A549 (cell line): ENCODE measurements around the gene HSPA4. TPM values are rescaled to one million over a fixed set of nuclear protein-coding genes. Genes with fewer than 3 reads are reported as not detected.

Source experiments
- ATAC-seq, 2 experiments: fragments of 200-7000 bp in 1 of 2; fragments of >200 bp in 1 of 2; cut with Nextera tagmentation in 1 of 2; cut with Tn5 transposase in 1 of 2; 3 replicates each; pipeline versions ENCODE4 v1.8.0 to v1.9.1; 2018 to 2020; ENCODE audit warnings: mild to moderate bottlenecking in 1 of 2, moderate library complexity in 1 of 2
- CTCF ChIA-PET: fragments of 300-600 bp; sonication (Branson Sonifier 250); formaldehyde crosslinking; extraction: SDS; loops from one replicate; lab custom pipeline; 2021; ENCODE audit warnings: antibody characterized with exemption, inconsistent platforms; lab: Yijun Ruan, JAX
- POLR2A ChIA-PET: fragments of 350-600 bp; formaldehyde crosslinking; extraction: SDS; loops from one replicate; lab custom pipeline; 2021; ENCODE audit warnings: antibody characterized with exemption, inconsistent platforms; lab: Yijun Ruan, JAX
- DNase-seq, 2 experiments: peaks; one replicate each; pipeline versions ENCODE4 v3.0.0 to v3.0.0-alpha.2; 2011 to 2016; ENCODE audit warnings: low read depth in 1 of 2, low spot score in 1 of 2
- FAIRE-seq: peaks from 2 replicates; lab custom pipeline; 2011; peaks lifted over from hg19 to GRCh38; lab: Jason Lieb, UNC
- H3K27ac ChIP-seq, 2 experiments: fragments of >200 bp; sonication (Bioruptor Twin); formaldehyde crosslinking; 3 replicates each; pipeline ENCODE4 v1.5.1; 2016 to 2017
- H3K4me1 ChIP-seq: fragments of >200 bp; sonication (Bioruptor Twin); formaldehyde crosslinking; 3 replicates; pipeline ENCODE4 v1.6.1; 2016
- H3K4me2 ChIP-seq: fragments of >200 bp; sonication (Bioruptor Twin); formaldehyde crosslinking; 3 replicates; pipeline ENCODE4 v1.6.1; 2016
- H3K4me3 ChIP-seq: fragments of >200 bp; sonication (Bioruptor Twin); formaldehyde crosslinking; 3 replicates; pipeline ENCODE4 v1.5.1; 2016
- H3K9me3 ChIP-seq: fragments of >200 bp; sonication (Bioruptor Twin); formaldehyde crosslinking; 3 replicates; pipeline ENCODE4 v1.6.1; 2016
- BHLHE40 ChIP-seq: IDR thresholded peaks from 2 replicates; pipeline ENCODE4 v1.6.1; 2012; ENCODE audit warnings: low read depth, low read length, inconsistent platforms
- CBX8 ChIP-seq: fragments of 200-600 bp; sonication (generic); IDR thresholded peaks from 2 replicates; pipeline ENCODE4 v1.6.1; 2016
- CEBPB ChIP-seq, 2 experiments: fragments of >200 bp in 1 of 2; sonication (Bioruptor Twin) in 1 of 2; formaldehyde crosslinking in 1 of 2; IDR thresholded peaks; 2 replicates each; pipeline ENCODE4 v1.6.1; 2012 to 2016
- CHD2 ChIP-seq: fragments of 150-350 bp; IDR thresholded peaks from 2 replicates; pipeline ENCODE4 v1.6.1; 2014; ENCODE audit warnings: low read length; ENCODE audit not compliant: partially characterized antibody
- CTCF ChIP-seq: fragments of >200 bp; sonication (Bioruptor Twin); formaldehyde crosslinking; IDR thresholded peaks from 3 replicates; pipeline ENCODE4 v1.5.1; 2016
- EHF ChIP-seq: fragments of 250-450 bp; sonication (Bioruptor Pico); IDR thresholded peaks from 2 replicates; pipeline ENCODE4 v1.5.0; 2020; ENCODE audit warnings: mild to moderate bottlenecking
- ELK1 ChIP-seq: fragments of 150-350 bp; IDR thresholded peaks from 2 replicates; pipeline ENCODE4 v1.6.1; 2014; ENCODE audit warnings: low read depth, mild to moderate bottlenecking, low read length
- EP300 ChIP-seq, 2 experiments: fragments of >200 bp; sonication (Bioruptor Twin); formaldehyde crosslinking; IDR thresholded peaks; 2 replicates in 1 of 2; 3 replicates in 1 of 2; pipeline ENCODE4 v1.6.1; 2016 to 2017
- GATA3 ChIP-seq: IDR thresholded peaks from 2 replicates; pipeline ENCODE4 v1.6.1; 2012; ENCODE audit warnings: borderline replicate concordance
- HOXB5 ChIP-seq: fragments of 250-450 bp; sonication (Bioruptor Pico); IDR thresholded peaks from 2 replicates; pipeline ENCODE4 v1.5.0; 2020; ENCODE audit warnings: mild to moderate bottlenecking, moderate library complexity
- MAX ChIP-seq: IDR thresholded peaks from 2 replicates; pipeline ENCODE4 v1.6.1; 2012
- MYC ChIP-seq: IDR thresholded peaks from 2 replicates; pipeline ENCODE4 v1.6.1; 2012; ENCODE audit warnings: mild to moderate bottlenecking, inconsistent platforms, low read length, improper control_type of control experiment, borderline replicate concordance
- PBX3 ChIP-seq: IDR thresholded peaks from 2 replicates; pipeline ENCODE4 v1.6.1; 2012
- RCOR1 ChIP-seq: fragments of 150-350 bp; IDR thresholded peaks from 2 replicates; pipeline ENCODE4 v1.6.1; 2014; ENCODE audit warnings: antibody characterized with exemption, low read length, low read depth
- RFX5 ChIP-seq: fragments of 450-650 bp; IDR thresholded peaks from 2 replicates; pipeline ENCODE4 v1.7.1; 2014; ENCODE audit warnings: antibody characterized with exemption, mild to moderate bottlenecking, moderate library complexity
- SREBF2 ChIP-seq: fragments of 450-650 bp; IDR thresholded peaks from 2 replicates; pipeline ENCODE4 v1.6.1; 2014; ENCODE audit warnings: mild to moderate bottlenecking, moderate library complexity
- TP53 ChIP-seq: fragments of 250-450 bp; sonication (Bioruptor Pico); IDR thresholded peaks from 2 replicates; pipeline ENCODE4 v1.5.0; 2021; ENCODE audit warnings: mild to moderate bottlenecking, moderate library complexity
- USF2 ChIP-seq: fragments of 450-650 bp; IDR thresholded peaks from 2 replicates; pipeline ENCODE4 v1.6.1; 2014; ENCODE audit warnings: antibody characterized with exemption
- WGBS: methylation state at CpG from one replicate; pipeline ENCODE4 v1.1.6; 2017; ENCODE audit errors: missing lambda C conversion rate; 5-methylcytosine and 5-hydroxymethylcytosine counted together
- polyA plus RNA-seq, 4 experiments: library from polyadenylated mRNA; depleted of rRNA in 3 of 4; stranded (reverse); fragments of >200 nt; fragmentation: RNase III in 1 of 4; extraction: RNeasy Plus Mini Kit Qiagen cat#74134 plus additional on column Dnase treatment in 1 of 4; gene quantifications; 2 replicates in 3 of 4; 3 replicates in 1 of 4; pipeline ENCODE4 v1.2.3, GENCODE V29; 2011 to 2017

HSPA4 gene
- polyA plus RNA-seq, 2 of the 4 experiments (the other 2 are of a cell fraction) = 160 to 166 TPM

- TF ChIP-seq EHF (CRISPR knock-in tag) = no peak
- no peak for TF ChIP-seq GATA3
- no peak for TF ChIP-seq CHD2
- no peak for TF ChIP-seq PBX3
- no peak for TF ChIP-seq CBX8
Measured at GRCh38 chr5:133066045-133066444, 14.2 kb downstream of the HSPA4 start (continued).

GRCh38 chr5:133072021-133072420 lies 20.2 kb downstream of the HSPA4 start:
- FAIRE-seq (no peak), DNase-seq (no peak), ATAC-seq (no peak)
- 87% methylated on average over 4 of the region's 4 CpGs for WGBS
- TF ChIP-seq EHF (CRISPR knock-in tag) = no peak
- no peak for TF ChIP-seq RFX5
- no peak for TF ChIP-seq PBX3
- no peak for TF ChIP-seq CHD2
- TF ChIP-seq MYC = no peak
- TF ChIP-seq EP300 (IDR thresholded peaks at IDR 0.05) = no peak
- TF ChIP-seq CTCF = no peak
- no peak for TF ChIP-seq BHLHE40
- no peak for TF ChIP-seq SREBF2
- no peak for TF ChIP-seq HOXB5
- TF ChIP-seq ELK1 = no peak
- no peak for TF ChIP-seq USF2
- no peak for TF ChIP-seq RCOR1
- no peak for TF ChIP-seq TP53 (CRISPR knock-in tag)
- no peak for TF ChIP-seq MAX
- TF ChIP-seq CEBPB (IDR thresholded peaks at IDR 0.05) = no peak
- H3K4me3 ChIP-seq = no peak overlapping the region
- H3K4me1 ChIP-seq = peaks cover 8% of the 10 kb centered on the region; the same call in 2 of the 3 replicates
- POLR2A ChIA-PET = interaction anchor here (0.7 to 1.1 kb wide), 3 partner anchors 20 to 109 kb away, joined by 3 to 5 read pairs (median 3); partner anchors contain the start of gene HSPA4
- no peak overlapping the region for H3K4me2 ChIP-seq
- CTCF ChIA-PET = interaction anchor here (0.6 to 0.9 kb wide), 4 partner anchors 12 to 156 kb away, joined by 3 to 4 read pairs (median 4); no protein-coding TSS in a partner anchor
- no peaks in the 10 kb centered on the region for H3K9me3 ChIP-seq
- H3K27ac ChIP-seq = no peak overlapping the region
